Cardiac muscle cell (in vitro differentiated cells and primary cell): ENCODE data around the gene REEP6. TPM values are rescaled to one million over a fixed set of nuclear protein-coding genes. Genes with fewer than 3 reads are reported as not detected.
"Not testable (repeated sequence)": the region's sequence is repeated elsewhere in the genome, so short reads cannot be mapped to it uniquely, and the experiment has no call there.

Experiments used
- DNase-seq, 2 donors: peaks; one replicate each; pipeline versions ENCODE4 v3.0.0 to v3.0.0-alpha.2; 2010 to 2017; ENCODE audit warnings: low read depth in 1 of 2, low spot score in 1 of 2
- H3K27ac ChIP-seq: fragments of 200-600 bp; sonication (generic); 2 replicates; pipeline ENCODE4 v1.5.1; 2016
- H3K27me3 ChIP-seq: fragments of 200-600 bp; sonication (generic); 2 replicates; pipeline ENCODE4 v1.6.0; 2016; ENCODE audit warnings: control low read depth
- H3K36me3 ChIP-seq: fragments of 200-600 bp; sonication (generic); 2 replicates; pipeline ENCODE4 v1.5.1; 2016; ENCODE audit warnings: control low read depth
- H3K4me1 ChIP-seq: fragments of 200-600 bp; sonication (generic); 2 replicates; pipeline ENCODE4 v1.8.1; 2017; ENCODE audit warnings: low read depth, mild to moderate bottlenecking, mixed run types
- H3K4me3 ChIP-seq: fragments of 200-600 bp; sonication (generic); 2 replicates; pipeline ENCODE4 v1.5.1; 2016; ENCODE audit warnings: mild to moderate bottlenecking
- H3K9me3 ChIP-seq: fragments of 200-600 bp; sonication (generic); 2 replicates; pipeline ENCODE4 v1.5.1; 2017; ENCODE audit warnings: low read depth, mild to moderate bottlenecking, control low read depth
- polyA plus RNA-seq: library from polyadenylated mRNA; unstranded; fragments of >200 nt; fragmentation: Nextera tagmentation; extraction: Ambion mirVana; gene quantifications from 2 replicates; pipeline ENCODE4 v1.2.1, GENCODE V29; 2016
- total RNA-seq: library from RNA; depleted of rRNA; stranded (reverse); fragments of >200 nt; gene quantifications from 2 replicates; pipeline ENCODE4 v1.2.3, GENCODE V29; 2016
- TF ChIP-seq, protein P1 (sequence below): IDR thresholded peaks from 2 replicates; pipeline ENCODE4 v1.5.1; 2012; ENCODE audit warnings: low read depth, mild to moderate bottlenecking, low read length

The REEP6 gene
- total and polyA plus RNA-seq, 2 experiments from 2014 or later = 52.7 to 99.8 TPM

DNA sequence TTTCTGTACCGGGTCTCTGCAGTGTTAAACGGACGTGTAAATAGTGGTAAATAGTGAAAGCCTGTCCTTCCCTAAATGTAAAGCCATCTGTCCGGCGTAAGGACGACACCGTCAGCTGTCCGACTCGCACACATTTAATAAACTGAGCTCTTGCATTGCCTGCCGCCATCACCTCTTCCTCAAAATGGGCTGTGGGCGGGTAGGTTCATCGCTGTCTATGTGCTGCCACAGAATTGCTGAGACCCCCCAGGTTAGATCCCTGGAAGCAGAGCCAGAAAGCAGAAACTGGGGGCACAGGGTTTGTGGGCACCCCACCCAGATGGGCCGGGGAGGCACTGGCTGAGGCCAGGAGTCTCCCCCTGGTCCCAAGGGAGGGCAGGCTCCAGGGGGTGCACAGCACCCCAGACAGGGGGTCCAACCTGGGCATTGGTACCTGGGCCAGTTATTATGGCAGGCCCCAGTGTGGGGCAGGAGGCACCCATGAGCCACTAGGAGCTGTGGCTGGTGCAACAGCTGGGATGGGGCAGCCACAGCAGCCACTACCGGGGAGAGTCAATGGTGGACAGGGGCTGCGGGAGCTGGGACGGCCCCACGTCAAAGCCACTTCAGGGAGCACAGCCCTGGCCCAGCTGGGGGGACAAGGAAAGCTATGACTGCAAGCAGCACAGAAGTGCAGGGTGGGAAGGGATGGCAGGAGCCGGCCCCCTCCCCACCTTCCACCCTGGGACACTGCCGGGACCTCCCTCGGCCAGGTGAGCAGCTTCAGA lies 17.7 kb upstream of the REEP6 start:
- Histone ChIP-seq H3K36me3 (no peaks in the 10 kb centered on the region), H3K4me3 (no peak overlapping the region), H3K4me1 (peaks cover 9% of the 10 kb centered on the region), H3K27ac (no peak overlapping the region), H3K9me3 (no peaks in the 10 kb centered on the region), H3K27me3 (peaks cover 55% of the 10 kb centered on the region)
- TF ChIP-seq, protein P1, sequence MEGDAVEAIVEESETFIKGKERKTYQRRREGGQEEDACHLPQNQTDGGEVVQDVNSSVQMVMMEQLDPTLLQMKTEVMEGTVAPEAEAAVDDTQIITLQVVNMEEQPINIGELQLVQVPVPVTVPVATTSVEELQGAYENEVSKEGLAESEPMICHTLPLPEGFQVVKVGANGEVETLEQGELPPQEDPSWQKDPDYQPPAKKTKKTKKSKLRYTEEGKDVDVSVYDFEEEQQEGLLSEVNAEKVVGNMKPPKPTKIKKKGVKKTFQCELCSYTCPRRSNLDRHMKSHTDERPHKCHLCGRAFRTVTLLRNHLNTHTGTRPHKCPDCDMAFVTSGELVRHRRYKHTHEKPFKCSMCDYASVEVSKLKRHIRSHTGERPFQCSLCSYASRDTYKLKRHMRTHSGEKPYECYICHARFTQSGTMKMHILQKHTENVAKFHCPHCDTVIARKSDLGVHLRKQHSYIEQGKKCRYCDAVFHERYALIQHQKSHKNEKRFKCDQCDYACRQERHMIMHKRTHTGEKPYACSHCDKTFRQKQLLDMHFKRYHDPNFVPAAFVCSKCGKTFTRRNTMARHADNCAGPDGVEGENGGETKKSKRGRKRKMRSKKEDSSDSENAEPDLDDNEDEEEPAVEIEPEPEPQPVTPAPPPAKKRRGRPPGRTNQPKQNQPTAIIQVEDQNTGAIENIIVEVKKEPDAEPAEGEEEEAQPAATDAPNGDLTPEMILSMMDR = no peak
- no peak for DNase-seq

- no peak overlapping the region for H3K4me3 ChIP-seq
- H3K27me3 ChIP-seq = peaks cover 46% of the 10 kb centered on the region
- no peaks in the 10 kb centered on the region for H3K9me3 ChIP-seq
- TF ChIP-seq, protein P1 = no peak
- H3K36me3 ChIP-seq = no peaks in the 10 kb centered on the region
- H3K27ac ChIP-seq = no peak overlapping the region
- H3K4me1 ChIP-seq = peaks cover 9% of the 10 kb centered on the region
- DNase-seq = no peak
These were observed 16.8 kb upstream of the REEP6 start for GRCh38 chr19:1474011-1474764.

DNA sequence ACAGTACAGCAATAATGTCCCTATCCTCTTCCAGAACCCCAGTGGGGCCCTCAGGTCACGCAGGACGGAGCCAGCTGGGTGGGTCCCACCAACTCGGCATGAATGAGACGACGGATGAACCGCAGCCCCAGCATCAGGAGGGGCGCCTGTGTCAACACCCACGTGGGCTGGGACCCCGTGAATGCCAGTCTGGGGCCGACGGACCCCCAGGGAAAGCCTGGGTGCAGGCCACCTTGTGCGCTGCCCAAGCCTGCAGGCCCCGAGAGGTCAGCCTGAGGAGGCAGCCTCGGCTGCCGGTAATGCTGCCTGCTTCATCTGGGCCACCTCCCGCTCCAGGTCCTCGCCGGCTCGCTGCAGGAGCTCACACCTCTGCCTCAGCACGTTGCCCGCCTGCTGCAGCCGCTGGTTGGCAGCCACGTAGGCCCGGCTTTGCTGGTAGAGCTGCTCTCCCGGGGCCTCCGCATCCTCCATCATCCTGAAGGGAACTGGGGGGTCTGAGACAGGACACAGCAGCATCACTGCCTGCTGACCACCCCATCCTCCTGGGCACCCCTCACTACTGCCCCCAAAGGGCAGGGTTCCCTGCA lies 16.1 kb upstream of the REEP6 start:
- Histone ChIP-seq H3K36me3 (no peaks in the 10 kb centered on the region), H3K27ac (no peak overlapping the region), H3K27me3 (peaks cover 39% of the 10 kb centered on the region), H3K4me3 (no peak overlapping the region), H3K4me1 (peaks cover 14% of the 10 kb centered on the region), H3K9me3 (no peaks in the 10 kb centered on the region)
- DNase-seq = no peak
- TF ChIP-seq, protein P1 = no peak

- no peak overlapping the region for H3K4me3 ChIP-seq
- H3K27ac ChIP-seq = no peak overlapping the region
- peaks cover 7% of the 10 kb centered on the region for H3K4me1 ChIP-seq
- peaks cover 29% of the 10 kb centered on the region for H3K27me3 ChIP-seq
- DNase-seq = no peak
- TF ChIP-seq, protein P1 = no peak
- no peaks in the 10 kb centered on the region for H3K9me3 ChIP-seq
- no peaks in the 10 kb centered on the region for H3K36me3 ChIP-seq
These were observed 15.1 kb upstream of the REEP6 start for GRCh38 chr19:1475751-1476437.

DNA sequence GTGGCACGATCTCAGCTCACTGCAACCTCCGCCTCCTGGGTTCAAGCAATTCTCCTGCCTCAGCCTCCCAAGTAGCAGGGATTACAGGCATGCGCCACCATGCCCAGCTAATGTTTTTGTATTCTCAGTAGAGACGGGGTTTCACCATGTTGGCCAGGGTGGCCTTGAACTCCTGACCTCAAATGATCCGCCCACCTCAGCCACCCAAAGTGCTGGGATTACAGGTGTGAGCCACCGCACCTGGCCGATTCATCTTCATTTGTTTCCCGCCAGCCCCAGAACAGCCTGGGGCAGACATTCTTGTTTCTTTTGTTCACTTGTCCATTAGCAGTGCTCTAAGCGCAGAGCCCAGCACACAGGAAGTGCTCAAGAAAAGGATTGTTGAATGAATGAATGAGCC lies 13.9 kb upstream of the REEP6 start:
- H3K4me1 ChIP-seq = not testable (repeated sequence)

More for the DNA sequence above, 13.9 kb upstream of the REEP6 start:
- not testable (repeated sequence) for H3K36me3 ChIP-seq, H3K9me3 ChIP-seq, H3K4me3 ChIP-seq, DNase-seq, H3K27ac ChIP-seq
- H3K27me3 ChIP-seq = peaks cover 18% of the 10 kb centered on the region
